Sigmoid colon (tissue), 4 donors: ENCODE data around the gene EPB41L1.

Experiments used
- CTCF ChIP-seq, 4 experiments: fragments of 450-650 bp in 3 of 4; fragments of 200-600 bp in 1 of 4; IDR thresholded peaks; one replicate each; pipeline ENCODE4 v1.5.1; 2016 to 2019; ENCODE audit warnings: antibody characterized with exemption in 4 of 4, mild to moderate bottlenecking in 3 of 4, moderate library complexity in 2 of 4
- EP300 ChIP-seq, 4 donors: sonication (generic); formaldehyde crosslinking; IDR thresholded peaks; one replicate each; pipeline ENCODE4 v1.6.1; 2017; ENCODE audit warnings: antibody characterized with exemption in 4 of 4
- POLR2A ChIP-seq, 2 donors: fragments of 450-650 bp; IDR thresholded peaks; one replicate each; pipeline ENCODE4 v1.6.1; 2016; ENCODE audit warnings: antibody characterized with exemption in 2 of 2, mild to moderate bottlenecking in 2 of 2, moderate library complexity in 2 of 2
- POLR2AphosphoS5 ChIP-seq, 4 donors: sonication (generic); formaldehyde crosslinking; IDR thresholded peaks; one replicate each; pipeline ENCODE4 v1.6.1; 2017; ENCODE audit warnings: antibody characterized with exemption in 4 of 4

- TF ChIP-seq CTCF (IDR thresholded peaks at IDR 0.05) = no peak
- no peak for TF ChIP-seq POLR2A (IDR thresholded peaks at IDR 0.05)
- no peak for TF ChIP-seq EP300 (IDR thresholded peaks at IDR 0.05)
- no peak for TF ChIP-seq POLR2AphosphoS5 (IDR thresholded peaks at IDR 0.05)
Observed at GRCh38 chr20:36234771-36235320, 80.3 kb downstream of the EPB41L1 start.
